ENCODE measurements around the gene PPFIBP2.

The PPFIBP2 gene

DNA sequence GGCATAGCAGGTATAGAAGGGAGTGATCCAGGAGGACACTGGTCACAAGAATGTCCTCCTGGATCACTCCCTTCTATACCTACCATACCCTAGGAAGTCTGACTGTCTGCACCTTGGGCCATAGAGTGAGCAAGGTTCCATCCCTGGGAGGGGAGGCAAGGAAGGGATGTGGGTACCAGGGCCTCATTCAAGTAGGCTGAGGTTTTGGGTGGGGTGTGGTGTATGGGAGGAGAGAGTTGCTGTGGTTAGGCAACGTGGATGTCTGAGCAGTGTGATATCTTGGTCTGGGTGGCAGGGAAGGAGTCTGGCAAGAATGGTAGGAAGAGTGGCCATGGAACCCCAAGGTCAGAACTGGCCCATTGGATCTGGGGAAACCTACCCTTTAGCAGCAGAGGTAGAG is 13.2 kb downstream of the PPFIBP2 start:
- peak; percentile 18 for DNase-seq (ENCODE audit: low read depth)

DNA sequence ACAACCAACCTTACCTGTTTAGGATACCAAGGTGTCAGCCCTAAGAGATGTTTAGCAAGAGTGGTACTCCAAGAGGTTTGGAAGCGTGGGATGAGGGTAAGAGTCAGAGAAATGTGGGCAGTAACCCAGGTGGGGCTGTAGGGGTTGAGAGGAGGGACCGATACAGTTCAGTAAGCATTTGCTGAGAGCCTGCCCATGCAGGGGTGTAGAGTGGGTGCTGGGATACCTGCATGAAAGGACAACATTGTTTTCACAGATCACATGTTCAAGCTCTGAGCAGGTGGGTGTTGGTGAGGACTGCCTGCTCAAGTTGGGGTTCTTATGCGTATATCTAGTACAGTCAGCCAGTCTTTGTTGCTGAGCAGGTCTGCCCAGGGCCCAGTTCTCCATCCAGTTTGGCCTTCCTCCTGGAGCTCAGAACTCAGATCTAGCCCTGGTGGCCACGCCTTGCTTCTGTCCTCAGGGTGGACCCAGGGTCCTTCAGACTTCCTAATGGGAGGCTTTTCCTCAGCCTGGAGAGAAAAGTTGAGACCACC is 14.8 kb downstream of the PPFIBP2 start:
- DNase-seq (ENCODE audit: low read depth), result no peak

DNA sequence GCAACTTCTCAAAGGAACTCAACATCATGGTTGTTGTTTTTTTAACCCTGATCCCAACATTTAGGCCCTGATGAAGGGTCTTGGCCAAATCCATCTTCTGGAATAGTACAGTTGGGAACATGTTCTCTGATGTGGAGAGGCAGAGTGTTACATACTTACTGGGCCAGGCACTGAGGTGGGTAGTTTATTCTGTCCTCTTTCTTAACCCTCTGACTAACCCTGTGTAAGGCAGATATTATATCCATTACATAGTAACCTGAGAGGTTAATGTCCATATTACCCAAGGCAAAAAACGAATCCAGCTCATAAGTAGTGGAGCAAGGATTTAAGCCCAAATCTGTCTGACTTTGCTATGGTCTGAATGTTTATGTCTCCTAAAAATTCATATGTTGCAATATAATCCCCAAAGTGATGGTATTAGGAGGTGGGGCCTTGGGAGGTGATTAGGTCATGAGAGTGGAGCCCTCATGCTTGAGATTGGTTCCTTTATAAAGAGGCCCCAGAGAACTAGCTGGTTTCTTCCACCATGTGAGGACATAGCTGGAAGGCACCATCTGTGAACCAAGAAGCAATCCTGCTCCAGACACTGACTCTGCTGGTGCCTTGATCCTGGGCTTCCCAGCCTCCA is 16.3 kb downstream of the PPFIBP2 start:
- no peak for DNase-seq (ENCODE audit: low read depth)

DNA sequence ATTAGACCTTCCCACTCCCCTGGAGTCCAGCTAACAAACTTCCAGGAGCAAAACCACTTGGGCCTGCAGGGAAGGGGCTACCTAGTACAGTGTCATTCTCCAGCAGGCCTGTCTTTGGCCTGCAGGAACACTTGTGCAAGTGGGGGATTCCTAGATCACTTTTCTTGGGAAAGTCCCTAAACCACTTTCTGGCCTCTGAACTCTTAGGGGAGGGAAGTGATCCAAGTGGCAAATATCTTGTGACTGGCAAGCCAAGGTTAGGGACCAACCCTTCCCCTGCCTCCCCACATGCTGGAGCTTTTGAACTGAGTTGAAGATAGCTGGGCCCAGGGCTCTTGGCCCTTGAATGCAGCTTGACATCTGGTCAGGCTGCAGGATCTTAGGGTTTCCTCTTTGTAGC is 17.2 kb downstream of the PPFIBP2 start:
- no peak for DNase-seq (ENCODE audit: low read depth)

DNA sequence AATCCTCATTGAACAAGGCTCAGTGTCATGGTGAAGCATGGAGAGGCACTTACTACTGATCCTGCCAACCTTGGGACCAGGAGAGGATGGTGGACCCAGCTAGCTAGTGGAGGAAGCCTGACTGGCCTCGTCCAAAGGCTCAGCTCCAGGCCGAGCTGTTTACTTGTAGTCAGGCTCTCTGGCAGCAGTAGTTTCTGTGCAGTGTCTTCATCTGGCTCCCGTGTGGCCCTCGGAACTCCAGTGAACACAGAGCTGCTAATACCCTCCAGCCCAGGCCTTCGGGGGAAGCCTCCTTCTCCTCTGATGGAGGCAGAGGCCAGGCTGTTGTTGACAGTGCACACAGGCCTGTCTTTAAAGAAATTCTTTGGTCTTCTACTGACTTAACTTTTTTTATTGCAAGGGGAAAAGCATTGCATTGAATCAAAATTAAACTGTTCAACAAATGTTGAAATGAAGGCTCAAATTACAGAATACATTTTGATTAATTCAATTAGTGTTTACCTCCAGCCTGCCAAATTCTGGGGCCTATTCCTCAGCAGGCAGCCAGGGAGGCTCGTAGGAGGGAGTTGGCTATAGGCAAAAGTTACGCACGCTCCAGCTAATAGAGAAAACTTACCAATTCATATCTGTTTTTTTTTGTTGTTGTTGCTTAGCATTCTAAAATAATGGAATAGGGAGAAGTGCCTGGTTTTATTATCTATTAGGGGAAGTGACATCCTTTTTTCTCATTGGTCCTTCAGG is 18.8 kb downstream of the PPFIBP2 start:
- DNase-seq (ENCODE audit: low read depth), result no peak

DNA sequence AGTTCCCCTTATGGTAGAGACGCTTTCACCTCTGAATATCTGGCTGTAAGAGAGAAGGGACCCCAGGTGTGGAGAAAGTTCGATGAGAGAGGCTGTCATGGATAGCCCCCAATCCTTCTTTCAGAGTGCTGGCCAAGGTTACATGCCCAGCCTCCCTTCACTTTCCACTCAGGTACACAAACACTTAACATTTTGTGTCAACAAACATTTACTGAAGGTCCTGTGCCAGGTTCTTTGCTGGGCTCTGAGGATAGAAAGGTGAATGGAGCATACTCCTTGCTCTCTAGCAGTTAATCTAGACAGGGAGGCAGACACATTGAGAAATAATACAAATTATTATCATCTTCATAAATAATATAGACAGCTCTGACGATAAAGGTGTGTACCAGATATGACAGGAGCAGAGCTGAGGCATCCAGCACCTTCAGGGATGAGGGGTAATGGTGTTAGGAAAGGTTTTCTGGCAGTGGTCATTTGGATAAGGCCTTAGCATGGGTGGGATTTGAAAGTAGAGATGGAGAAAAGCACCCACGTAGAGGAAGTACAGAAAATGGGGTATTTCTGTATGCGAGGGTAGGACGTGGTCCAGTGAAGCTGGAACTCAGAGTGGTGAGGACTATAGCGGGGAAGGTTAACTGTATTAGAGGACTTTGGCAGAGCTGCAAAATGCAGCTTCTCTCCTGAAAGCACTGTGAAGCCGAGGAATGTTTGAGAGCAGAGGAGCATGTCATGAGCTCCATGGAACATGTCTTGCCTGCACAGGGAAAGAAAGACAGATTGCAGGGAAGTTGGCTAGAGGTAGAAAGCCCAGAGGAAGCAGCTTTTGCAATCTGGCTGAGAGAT is 19.6 kb downstream of the PPFIBP2 start:
- DNase-seq (ENCODE audit: low read depth), result no peak

DNA sequence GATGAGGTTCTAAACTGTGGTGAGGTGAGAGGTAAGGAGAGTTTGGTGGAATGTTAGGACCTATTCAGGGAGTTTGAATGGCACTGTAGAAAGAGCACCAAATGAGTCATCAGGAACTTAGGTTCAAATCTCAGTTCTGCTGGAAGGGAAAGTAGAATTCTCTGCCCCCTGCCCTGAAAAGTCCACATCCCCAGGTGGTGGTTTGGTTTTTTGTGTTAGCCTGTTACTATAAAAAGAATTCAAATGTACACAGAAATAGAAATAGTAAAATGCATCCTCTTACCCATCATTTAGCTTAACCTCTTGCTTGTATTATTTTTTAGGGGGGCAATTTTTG is 20.2 kb downstream of the PPFIBP2 start:
- no peak for DNase-seq (ENCODE audit: low read depth)

DNA sequence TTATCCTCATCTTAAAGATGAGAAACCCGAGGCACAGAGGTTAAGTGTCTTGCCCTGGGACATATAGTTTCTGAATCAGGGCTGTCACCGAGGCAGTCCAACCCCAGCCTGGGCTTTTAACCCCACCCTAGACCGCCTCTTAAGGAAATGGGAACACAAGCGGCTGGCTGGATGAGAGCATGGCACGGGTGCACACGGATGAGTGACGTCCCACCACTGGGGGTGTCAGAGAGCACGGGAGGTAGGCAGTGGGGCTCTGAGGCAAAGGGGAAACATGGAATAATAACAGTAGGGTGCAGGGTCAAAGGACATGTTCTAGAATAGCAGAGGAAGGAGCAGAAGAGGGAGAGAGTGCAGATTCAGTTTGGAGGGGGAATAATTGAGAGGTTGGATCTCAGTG is 22.3 kb downstream of the PPFIBP2 start:
- DNase-seq (ENCODE audit: low read depth), result no peak

DNA sequence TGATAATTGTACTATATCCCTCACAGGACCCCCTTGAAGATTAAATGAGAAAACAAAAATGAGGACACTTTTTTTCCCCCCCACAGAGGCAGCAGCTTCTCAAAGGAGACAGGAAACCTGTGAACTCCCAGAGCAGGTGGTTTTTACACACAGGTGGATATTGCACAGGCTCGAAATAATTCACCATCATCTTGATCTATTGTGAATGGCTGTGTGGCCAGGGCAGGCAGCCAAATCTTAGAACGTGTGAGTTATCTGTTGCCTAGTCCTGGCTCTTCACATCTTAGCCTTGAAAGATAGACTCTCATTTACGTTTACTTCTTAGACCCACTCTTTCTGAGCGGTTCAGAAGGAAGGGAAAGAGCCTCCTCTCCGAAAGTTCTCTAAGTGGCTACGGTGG is 23.5 kb downstream of the PPFIBP2 start:
- DNase-seq (ENCODE audit: low read depth), result no peak

DNA sequence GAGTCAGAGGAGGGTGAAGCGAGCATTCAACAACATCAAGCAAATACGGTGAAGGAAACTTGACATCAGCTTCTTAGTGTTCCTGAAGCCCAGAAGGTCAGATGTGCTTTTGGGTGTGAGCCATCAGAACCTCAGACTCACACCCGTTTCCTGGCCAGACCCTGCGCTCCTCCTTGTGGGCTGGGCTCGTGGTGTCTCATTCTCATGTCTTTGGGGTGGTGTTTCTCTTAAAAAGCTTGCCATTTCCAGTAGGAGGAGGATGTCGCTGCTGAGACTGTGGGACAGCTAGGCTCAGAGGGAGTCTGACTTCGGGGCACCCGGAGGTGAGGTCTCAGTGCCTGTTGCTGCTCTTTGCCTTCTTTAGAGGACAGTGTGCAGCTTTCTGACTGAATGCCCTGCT is 24.2 kb downstream of the PPFIBP2 start:
- DNase-seq (ENCODE audit: low read depth), result no peak

DNA sequence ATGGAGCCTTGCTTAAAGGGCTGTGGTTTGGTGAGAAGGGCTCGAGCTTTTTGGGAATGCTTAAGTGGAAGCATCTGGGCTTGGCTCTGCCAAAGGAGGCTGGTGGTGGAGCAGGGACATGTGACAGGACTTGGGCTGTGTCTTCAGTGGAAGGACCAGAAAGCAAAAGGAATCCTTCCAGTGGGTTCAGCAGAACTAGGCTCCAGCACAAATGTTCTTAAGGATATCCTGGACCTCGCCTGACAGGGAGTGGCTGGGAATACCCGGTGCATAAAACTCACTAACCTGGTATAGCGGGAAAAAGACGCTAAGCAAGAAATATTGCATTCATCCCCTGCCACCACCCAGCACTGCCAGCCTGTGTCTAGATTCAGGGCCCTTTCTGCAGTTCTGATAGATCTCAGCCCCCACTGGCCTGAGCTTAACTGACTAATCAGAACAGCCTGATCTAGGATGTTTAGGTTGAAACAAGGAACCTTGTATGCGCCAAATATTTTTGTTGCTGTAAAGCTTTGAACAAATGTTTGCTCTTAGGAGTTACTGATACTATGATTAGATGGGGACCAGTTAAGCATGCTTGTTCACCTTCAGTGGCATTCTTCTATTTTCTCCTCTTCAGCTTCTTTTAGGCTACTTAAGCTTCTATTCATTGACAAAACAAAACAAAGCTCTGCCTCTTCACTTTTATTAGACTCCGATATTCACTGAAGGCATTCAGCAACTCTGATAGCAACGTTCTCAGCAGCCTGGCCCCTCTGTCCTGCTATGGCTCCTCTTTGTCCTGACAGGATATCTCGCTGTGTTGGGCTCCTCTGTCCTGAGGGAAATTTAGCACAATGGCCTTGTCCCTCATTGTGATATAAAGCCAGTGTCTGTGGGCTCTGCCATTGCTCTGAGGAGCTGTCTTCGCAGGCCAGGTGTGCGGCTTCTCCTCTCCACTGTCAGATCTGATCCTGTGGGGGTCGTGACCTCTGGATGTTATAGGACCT is 25.0 kb downstream of the PPFIBP2 start:
- no peak for DNase-seq (ENCODE audit: low read depth)

DNA sequence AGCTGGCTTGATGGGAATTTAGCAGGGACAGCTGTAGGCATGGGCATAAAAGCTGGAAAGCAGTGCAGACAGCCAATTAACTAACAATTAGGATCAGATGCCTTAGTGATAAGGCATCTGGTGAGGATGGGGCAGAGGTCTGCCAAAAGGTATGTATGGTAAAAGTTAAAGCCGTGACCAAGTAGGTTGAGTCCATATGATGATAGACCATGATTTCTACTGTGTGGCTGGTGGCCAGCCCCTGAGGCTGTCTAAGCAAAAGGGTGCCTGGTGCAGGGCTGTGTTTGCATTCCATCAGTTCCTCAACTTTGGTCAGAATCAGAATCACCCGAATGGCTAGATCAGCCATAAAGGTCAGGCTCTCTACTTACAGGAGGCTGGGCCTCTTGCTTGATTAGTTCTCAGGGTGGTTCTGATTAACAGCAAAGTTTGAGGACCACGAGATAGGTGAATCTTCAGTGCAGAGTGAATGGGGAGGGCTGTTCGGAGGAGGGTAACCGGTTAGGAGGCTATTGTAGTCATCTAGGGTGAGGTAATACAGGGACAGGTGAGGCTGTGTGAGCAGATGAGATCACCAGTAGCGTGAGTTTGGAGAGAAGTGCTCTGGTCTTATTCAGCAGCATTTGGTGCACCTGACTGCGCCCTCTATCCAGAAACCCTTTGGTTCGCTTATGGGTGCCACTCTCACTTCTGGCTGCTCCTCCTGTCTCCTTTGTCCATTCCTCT is 27.2 kb downstream of the PPFIBP2 start:
- DNase-seq (ENCODE audit: low read depth), result no peak

DNA sequence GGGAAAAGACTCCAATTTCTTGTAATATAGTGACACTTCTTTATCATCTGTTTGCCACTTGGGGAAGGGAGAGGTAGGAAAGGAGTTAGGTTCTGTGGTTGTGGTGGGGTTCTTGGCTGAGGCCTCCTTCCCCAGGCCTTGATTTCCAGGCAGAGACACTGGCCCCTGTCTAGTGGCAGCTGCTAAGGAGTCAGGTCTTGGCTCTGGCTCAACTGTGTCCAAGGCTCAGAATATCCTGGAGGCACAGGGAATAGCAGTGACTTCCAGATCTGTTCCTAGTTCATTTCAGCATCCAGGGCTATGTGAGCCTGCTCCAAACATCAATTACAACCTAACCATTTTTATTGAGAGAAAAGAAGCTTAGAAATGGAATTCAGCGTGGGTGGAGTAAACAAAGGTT is 29.5 kb downstream of the PPFIBP2 start:
- DNase-seq (ENCODE audit: low read depth), result no peak

DNA sequence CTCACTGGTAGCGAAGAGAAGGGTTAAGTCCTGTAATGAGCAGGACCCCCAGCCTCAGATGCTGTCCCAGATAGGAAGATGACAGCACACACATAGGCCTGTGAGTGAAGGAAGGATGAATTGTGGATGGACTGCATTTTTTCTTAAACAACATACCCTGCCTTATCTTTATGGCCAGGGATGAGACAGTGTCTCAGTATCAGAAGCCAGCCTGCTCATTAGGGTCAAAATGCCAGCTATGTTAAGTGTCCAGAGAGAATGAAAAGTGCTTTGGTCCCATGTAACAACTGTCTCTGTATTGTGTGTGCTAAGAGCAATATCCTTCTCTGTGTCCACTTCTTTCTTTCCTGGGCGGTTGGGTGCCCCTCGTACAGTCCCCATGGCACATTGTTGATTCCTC is 30.2 kb downstream of the PPFIBP2 start:
- no peak for DNase-seq (ENCODE audit: low read depth)

DNA sequence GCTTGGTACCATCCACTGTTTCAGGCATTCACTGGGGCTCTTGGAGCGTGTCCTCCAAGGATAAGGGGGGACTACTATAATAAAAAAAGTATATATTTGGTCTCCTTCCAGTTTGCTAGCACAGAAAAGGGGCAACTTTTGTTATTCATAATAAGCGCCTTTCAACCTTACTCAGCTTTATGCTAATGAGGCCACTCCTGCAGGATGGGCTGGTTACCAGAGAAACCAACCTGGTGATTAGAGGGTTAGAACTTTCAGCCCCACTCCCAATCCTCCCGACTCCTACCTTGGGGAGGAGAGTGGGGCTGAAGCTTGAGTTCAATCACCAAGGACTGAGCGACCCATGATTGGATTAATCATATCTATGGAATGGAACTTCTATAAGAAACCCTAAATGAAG is 31.8 kb downstream of the PPFIBP2 start:
- no peak for DNase-seq (ENCODE audit: low read depth)

DNA sequence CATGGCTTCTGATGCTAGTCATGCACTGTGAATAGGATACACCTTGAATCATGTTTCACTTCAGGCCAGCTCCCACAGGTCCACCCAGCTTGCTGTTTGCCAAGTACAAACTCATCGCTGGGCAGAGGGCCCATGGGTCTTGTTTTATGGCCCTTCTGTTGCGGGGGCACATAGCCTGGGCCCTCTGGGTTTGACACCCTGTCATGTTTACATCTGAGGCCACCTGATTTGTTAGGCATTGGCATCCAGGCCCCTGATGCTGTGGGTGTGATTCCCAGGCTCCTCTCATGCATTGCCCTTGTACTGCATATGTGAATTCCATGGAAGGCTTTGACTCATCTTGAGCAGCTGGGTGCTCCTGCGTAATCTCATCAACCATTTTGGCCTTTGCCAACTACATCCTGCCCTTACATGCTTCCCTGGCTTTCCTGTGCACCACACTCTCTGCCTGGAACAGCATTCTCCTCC is 32.6 kb downstream of the PPFIBP2 start:
- DNase-seq (ENCODE audit: low read depth), result no peak

DNA sequence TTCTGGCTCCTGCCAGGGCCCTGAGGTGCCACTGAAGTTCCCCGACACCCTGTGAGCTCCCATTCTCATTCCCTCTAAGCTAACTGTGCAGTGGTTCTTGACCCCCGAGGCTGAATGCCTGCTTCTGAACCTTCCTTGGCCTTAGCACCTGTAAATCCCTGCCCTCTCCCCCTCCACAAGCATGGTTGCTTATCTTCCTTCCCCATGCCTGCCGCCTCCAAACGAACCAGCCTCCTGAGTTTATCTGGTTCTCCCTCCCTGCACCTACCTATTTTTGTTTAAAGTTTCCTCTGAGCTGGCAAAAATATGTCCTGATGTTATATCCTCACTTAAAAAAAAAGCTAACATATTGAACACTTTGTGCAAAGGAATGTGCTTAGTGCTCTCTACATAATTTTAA is 33.9 kb downstream of the PPFIBP2 start:
- DNase-seq (ENCODE audit: low read depth), result no peak

DNA sequence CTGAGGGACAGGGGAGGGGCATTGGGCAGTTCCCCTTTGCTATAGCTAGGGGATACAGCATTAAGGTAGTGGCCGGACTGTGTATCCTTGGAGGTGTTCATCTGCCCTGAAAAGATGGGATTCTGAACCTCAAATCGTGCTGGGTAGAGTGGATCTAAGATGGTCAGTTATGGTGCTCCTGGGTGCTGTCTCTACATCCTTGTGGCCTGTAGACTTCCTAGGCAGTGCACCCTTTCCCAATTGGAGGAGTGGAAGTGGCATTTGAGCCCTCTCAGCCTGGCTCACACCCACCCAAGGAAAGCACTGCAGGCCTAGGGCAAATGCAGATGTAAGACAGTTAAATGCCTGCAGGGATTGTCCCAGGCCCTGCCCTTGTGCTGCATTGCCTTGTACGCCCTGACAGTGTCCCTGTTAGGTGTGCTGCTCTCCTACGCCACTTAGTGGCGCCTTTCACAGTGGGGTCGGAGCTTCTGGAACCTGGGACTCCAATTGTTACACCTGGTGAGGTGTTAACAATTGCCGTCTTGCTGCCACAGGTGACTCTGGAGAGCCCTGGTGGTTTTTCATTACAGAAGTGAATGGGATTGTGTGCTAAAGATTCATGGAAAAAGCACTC is 35.0 kb downstream of the PPFIBP2 start:
- no peak for DNase-seq (ENCODE audit: low read depth)

DNA sequence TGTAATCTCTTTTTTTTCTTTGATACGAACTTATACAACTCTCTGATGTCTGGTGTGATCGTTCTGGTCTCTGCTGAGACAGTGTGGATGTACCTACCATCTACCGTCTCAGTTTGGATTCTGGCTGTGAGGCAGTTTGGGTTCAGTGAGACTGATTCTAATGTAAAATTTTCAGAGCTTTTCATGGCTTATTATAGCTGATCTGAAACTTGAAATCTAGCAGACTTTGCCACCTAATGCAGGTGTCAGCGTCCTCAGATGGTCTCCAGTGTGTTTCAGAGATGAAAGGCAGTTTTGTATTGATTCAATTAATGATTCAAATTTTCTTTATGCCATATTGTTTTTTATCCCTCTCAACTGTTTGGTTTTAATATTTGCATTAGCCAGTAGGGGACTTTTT is 35.9 kb downstream of the PPFIBP2 start:
- no peak for DNase-seq (ENCODE audit: low read depth)

DNA sequence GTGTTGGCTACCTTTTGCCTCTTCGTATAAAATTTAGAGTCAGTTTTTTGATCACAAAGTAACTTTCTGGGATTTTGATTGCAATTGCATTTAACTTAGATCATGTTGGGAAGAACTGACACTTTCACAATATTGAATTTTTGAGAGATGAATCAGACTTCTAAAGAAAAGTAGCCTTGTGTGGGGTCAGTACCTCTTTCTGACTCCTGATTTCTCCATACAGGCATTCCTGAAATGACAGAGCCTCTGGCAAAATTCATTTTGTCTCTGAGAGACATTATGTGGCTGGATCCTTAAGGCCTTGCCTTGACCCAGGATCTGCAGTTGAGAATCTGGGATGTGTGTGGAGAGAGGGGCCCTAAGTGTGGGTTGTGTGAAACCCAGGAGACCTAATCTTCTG is 37.8 kb downstream of the PPFIBP2 start:
- no peak for DNase-seq (ENCODE audit: low read depth)

DNA sequence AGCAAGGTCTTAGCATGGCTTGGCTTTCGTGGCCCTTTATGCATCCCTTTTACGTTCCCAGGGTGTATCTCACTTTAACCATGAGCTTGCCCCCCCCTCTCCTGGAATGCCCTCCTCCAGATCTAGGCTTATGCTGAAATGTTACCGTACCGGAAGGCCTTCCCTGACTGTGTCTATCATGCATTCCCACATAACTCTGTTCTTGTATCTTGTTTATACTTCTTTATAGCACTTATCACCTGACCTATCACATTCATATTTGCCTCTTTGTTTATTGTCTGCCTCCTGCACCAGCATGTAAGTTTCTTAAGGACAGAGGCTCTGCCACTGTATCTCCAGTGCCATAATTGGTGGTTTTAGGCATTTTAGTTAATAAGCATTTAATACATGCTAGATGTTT is 38.9 kb downstream of the PPFIBP2 start:
- DNase-seq (ENCODE audit: low read depth), result no peak

All from activated T-helper 1 cell treated with Interleukin-2 at 50 U/mL for 16 hours (primary cell).